CD14-positive monocyte (primary cell): ENCODE results near the gene SH3BP4. TPM values are rescaled to one million over a fixed set of nuclear protein-coding genes. Genes with fewer than 3 reads are reported as not detected.

ENCODE experiments used
- DNase-seq, 3 donors: peaks; one replicate each; pipeline ENCODE4 v3.0.0-alpha.2; 2011 to 2022
- H2AFZ ChIP-seq: 2 replicates; pipeline ENCODE4 v1.6.0; 2012; ENCODE audit warnings: mild to moderate bottlenecking, low read depth, low read length, inconsistent platforms; ENCODE audit not compliant: insufficient read depth, poor library complexity, severe bottlenecking
- H3K27ac ChIP-seq, 2 donors: 1 replicate in 1 of 2; 2 replicates in 1 of 2; pipeline ENCODE4 v1.5.1; 2012 to 2013; ENCODE audit warnings: low read length in 2 of 2, control low read depth in 1 of 2, inconsistent platforms in 1 of 2, low read depth in 1 of 2, mild to moderate bottlenecking in 1 of 2
- H3K27me3 ChIP-seq, 2 donors: one replicate each; pipeline versions ENCODE4 v1.6.0 to v1.6.1; 2011 to 2013; ENCODE audit warnings: low read length in 2 of 2; ENCODE audit not compliant: control insufficient read depth in 2 of 2, insufficient read depth in 2 of 2
- H3K36me3 ChIP-seq, 2 donors: replicated peaks in 1 of 2; 1 replicate in 1 of 2; 2 replicates in 1 of 2; pipeline versions ENCODE4 v1.5.1 to v1.6.1; 2012 to 2013; ENCODE audit warnings: low read length in 2 of 2, control low read depth in 1 of 2, inconsistent platforms in 1 of 2, mild to moderate bottlenecking in 1 of 2; ENCODE audit not compliant: insufficient read depth in 2 of 2, control insufficient read depth in 1 of 2
- H3K4me1 ChIP-seq, 2 donors: 1 replicate in 1 of 2; 2 replicates in 1 of 2; pipeline versions ENCODE4 v1.5.1 to v1.6.1; 2012 to 2013; ENCODE audit warnings: low read length in 2 of 2, control low read depth in 1 of 2, inconsistent platforms in 1 of 2, mild to moderate bottlenecking in 1 of 2, moderate library complexity in 1 of 2; ENCODE audit not compliant: insufficient read depth in 2 of 2, control insufficient read depth in 1 of 2
- H3K4me2 ChIP-seq: replicated peaks from 2 replicates; pipeline ENCODE3; 2012; ENCODE audit warnings: low read length, moderate library complexity, mild to moderate bottlenecking; ENCODE audit not compliant: poor library complexity, severe bottlenecking; ENCODE audit errors: extremely low read depth
- H3K4me3 ChIP-seq, 3 experiments: fragments of 200-600 bp in 1 of 3; sonication (generic) in 1 of 3; replicated peaks in 1 of 3; 1 replicate in 2 of 3; 2 replicates in 1 of 3; pipeline ENCODE4 v1.5.1; 2011 to 2013; ENCODE audit warnings: low read length in 3 of 3, mild to moderate bottlenecking in 3 of 3, control low read depth in 2 of 3, low read depth in 2 of 3, inconsistent platforms in 1 of 3, moderate library complexity in 1 of 3
- H3K79me2 ChIP-seq: 2 replicates; pipeline ENCODE4 v1.6.0; 2012; ENCODE audit warnings: mild to moderate bottlenecking, control low read depth, inconsistent platforms, low read length, moderate library complexity; ENCODE audit not compliant: insufficient read depth
- H3K9ac ChIP-seq: 2 replicates; pipeline ENCODE4 v1.6.0; 2017; ENCODE audit warnings: low read length, mild to moderate bottlenecking; ENCODE audit not compliant: insufficient read depth, poor library complexity, severe bottlenecking
- H3K9me3 ChIP-seq, 2 donors: replicated peaks in 1 of 2; 1 replicate in 1 of 2; 2 replicates in 1 of 2; pipeline versions ENCODE4 v1.5.1 to v1.6.1; 2012 to 2013; ENCODE audit warnings: low read length in 2 of 2, control low read depth in 1 of 2; ENCODE audit not compliant: control insufficient read depth in 1 of 2, insufficient read depth in 1 of 2
- H4K20me1 ChIP-seq: 2 replicates; pipeline ENCODE4 v1.6.0; 2012; ENCODE audit warnings: mild to moderate bottlenecking, low read length, control low read depth, moderate library complexity; ENCODE audit not compliant: insufficient read depth
- H3K27ac Mint-ChIP-seq, 7 donors: one replicate each; pipeline ENCODE4 v1.8.0; 2020; ENCODE audit warnings: mild to moderate bottlenecking in 7 of 7, mixed read lengths in 7 of 7, moderate library complexity in 6 of 7, inconsistent platforms in 2 of 7
- H3K27me3 Mint-ChIP-seq, 3 donors: one replicate each; pipeline ENCODE4 v1.8.0; 2021 to 2022; ENCODE audit warnings: low read depth in 3 of 3, mild to moderate bottlenecking in 3 of 3, mixed read lengths in 3 of 3, moderate library complexity in 3 of 3, inconsistent platforms in 1 of 3
- H3K36me3 Mint-ChIP-seq, 2 donors: one replicate each; pipeline ENCODE4 v1.8.0; 2020; ENCODE audit warnings: mixed read lengths in 2 of 2, inconsistent platforms in 1 of 2, mild to moderate bottlenecking in 1 of 2
- H3K4me1 Mint-ChIP-seq: one replicate; pipeline ENCODE4 v1.8.0; 2020; ENCODE audit warnings: mild to moderate bottlenecking, mixed read lengths
- H3K4me3 Mint-ChIP-seq, 2 donors: one replicate each; pipeline ENCODE4 v1.8.0; 2020; ENCODE audit warnings: mild to moderate bottlenecking in 2 of 2, mixed read lengths in 2 of 2, moderate library complexity in 1 of 2
- H3K9me3 Mint-ChIP-seq, 7 donors: one replicate each; pipeline ENCODE4 v1.8.0; 2020 to 2022; ENCODE audit warnings: mixed read lengths in 7 of 7, mild to moderate bottlenecking in 6 of 7, moderate library complexity in 6 of 7, inconsistent platforms in 2 of 7
- WGBS: methylation state at CpG from one replicate; pipeline ENCODE4 v1.1.5; 2013; ENCODE audit warnings: missing lambda C conversion rate; ENCODE audit not compliant: insufficient coverage; 5-methylcytosine and 5-hydroxymethylcytosine counted together
- intact Hi-C, 2 donors: fragments of 100-400 bp; cut with micrococcal nuclease; formaldehyde crosslinking; loops; one replicate each; pipeline versions ENCODE4 v1.15.0 to v1.15.1; 2023
- polyA plus RNA-seq, 3 donors: library from polyadenylated mRNA; depleted of rRNA in 1 of 3; unstranded in 2 of 3; stranded (reverse) in 1 of 3; fragments of 300-500 nt in 2 of 3; fragments of >200 nt in 1 of 3; fragmentation: Illumina TruSeq in 2 of 3; gene quantifications; 1 replicate in 2 of 3; 2 replicates in 1 of 3; pipeline ENCODE4 v1.2.3, GENCODE V29; 2012 to 2021
- TF ChIP-seq, protein P1 (sequence below): fragments of 200-600 bp; IDR thresholded peaks from one replicate; pipeline ENCODE4 v1.8.0; 2022; ENCODE audit warnings: antibody characterized with exemption, mild to moderate bottlenecking

SH3BP4 gene
- polyA plus RNA-seq, 3 donors, result 0.66 to 1.6 (median 1.3) TPM

DNA sequence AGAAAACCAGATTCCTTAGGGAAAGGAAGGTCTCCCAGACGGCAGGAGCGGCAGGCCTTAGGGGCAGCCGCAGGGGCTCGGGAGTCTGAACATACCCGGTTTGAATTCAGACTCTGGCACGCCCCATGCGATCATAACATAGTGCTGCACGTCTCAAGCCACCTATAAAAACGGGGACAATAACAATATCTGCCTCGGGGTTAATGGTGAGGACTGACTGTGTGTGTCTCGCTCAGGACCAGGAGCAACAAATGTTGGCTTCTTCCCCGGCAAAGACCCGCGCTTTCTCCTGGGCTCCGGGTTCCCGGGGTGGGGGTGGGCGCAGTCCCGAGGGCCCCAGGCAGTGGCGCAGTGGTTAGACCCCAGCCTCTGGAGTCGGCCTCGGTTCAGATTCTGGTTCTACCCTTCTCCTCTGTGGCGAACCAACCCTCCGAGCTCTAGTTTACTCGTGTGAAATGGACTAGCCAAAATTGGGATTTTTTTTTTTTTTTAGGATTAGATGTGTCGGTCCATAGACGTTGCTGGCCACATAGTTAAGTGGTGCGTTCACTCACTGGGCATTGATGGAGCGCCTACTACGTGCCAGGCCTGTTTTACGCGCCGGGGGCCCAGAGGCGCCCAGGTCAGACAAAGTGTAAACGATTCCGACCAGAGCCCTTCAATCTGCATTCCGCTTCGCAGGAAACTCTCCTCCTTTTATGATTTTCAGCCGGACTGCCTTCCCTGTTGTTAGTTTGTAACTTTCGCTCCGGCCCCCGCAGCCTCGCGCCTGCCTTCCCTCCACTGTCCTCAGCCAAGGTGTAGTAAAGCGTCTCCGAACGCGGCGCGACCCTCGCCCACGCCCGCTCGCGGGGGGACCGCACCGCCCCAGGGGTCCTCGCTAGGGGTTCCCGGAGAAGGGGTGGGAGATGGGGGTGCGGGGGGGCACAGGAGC lies 820 bp upstream of the SH3BP4 start:
- H3K9me3 Mint-ChIP-seq, result peaks cover 0 to 16% (median 6%) of the 10 kb centered on the region in 7 donors
- H3K27me3 Mint-ChIP-seq, result peaks cover 66 to 76% (median 67%) of the 10 kb centered on the region in 3 donors
- peak overlapping the region; percentile 25 for H2AFZ ChIP-seq
- H3K27me3 ChIP-seq, result peaks cover 39 to 57% of the 10 kb centered on the region in 2 donors
- H3K4me3 Mint-ChIP-seq, result peak overlapping the region; percentile 85 to 95
- no peak for DNase-seq
- no peaks in the 10 kb centered on the region for H3K79me2 ChIP-seq
- no peak overlapping the region for H3K27ac ChIP-seq
- H3K4me1 ChIP-seq, result peaks cover 16 to 27% of the 10 kb centered on the region in 2 donors
- H3K36me3 ChIP-seq, result no peaks in the 10 kb centered on the region
- H4K20me1 ChIP-seq, result no peaks in the 10 kb centered on the region
- TF ChIP-seq, protein P1, sequence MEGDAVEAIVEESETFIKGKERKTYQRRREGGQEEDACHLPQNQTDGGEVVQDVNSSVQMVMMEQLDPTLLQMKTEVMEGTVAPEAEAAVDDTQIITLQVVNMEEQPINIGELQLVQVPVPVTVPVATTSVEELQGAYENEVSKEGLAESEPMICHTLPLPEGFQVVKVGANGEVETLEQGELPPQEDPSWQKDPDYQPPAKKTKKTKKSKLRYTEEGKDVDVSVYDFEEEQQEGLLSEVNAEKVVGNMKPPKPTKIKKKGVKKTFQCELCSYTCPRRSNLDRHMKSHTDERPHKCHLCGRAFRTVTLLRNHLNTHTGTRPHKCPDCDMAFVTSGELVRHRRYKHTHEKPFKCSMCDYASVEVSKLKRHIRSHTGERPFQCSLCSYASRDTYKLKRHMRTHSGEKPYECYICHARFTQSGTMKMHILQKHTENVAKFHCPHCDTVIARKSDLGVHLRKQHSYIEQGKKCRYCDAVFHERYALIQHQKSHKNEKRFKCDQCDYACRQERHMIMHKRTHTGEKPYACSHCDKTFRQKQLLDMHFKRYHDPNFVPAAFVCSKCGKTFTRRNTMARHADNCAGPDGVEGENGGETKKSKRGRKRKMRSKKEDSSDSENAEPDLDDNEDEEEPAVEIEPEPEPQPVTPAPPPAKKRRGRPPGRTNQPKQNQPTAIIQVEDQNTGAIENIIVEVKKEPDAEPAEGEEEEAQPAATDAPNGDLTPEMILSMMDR, result no peak
- peaks cover 26% of the 10 kb centered on the region for H3K4me1 Mint-ChIP-seq
- intact Hi-C loops, result no loop called here
- H3K9ac ChIP-seq, result peak overlapping the region; percentile 40
- peaks cover 7 to 13% of the 10 kb centered on the region in 2 donors for H3K36me3 Mint-ChIP-seq
- peak overlapping the region; percentile 29 to 77 (median 37) for H3K4me3 ChIP-seq
- WGBS, result 11% methylated on average over 33 of the region's 59 CpGs
- peak overlapping the region; percentile 86 for H3K4me2 ChIP-seq
- H3K27ac Mint-ChIP-seq, result peak overlapping the region in 1 of 7 donors; percentile 22
- H3K9me3 ChIP-seq, result peaks cover 0 to 7% of the 10 kb centered on the region in 2 donors

DNA sequence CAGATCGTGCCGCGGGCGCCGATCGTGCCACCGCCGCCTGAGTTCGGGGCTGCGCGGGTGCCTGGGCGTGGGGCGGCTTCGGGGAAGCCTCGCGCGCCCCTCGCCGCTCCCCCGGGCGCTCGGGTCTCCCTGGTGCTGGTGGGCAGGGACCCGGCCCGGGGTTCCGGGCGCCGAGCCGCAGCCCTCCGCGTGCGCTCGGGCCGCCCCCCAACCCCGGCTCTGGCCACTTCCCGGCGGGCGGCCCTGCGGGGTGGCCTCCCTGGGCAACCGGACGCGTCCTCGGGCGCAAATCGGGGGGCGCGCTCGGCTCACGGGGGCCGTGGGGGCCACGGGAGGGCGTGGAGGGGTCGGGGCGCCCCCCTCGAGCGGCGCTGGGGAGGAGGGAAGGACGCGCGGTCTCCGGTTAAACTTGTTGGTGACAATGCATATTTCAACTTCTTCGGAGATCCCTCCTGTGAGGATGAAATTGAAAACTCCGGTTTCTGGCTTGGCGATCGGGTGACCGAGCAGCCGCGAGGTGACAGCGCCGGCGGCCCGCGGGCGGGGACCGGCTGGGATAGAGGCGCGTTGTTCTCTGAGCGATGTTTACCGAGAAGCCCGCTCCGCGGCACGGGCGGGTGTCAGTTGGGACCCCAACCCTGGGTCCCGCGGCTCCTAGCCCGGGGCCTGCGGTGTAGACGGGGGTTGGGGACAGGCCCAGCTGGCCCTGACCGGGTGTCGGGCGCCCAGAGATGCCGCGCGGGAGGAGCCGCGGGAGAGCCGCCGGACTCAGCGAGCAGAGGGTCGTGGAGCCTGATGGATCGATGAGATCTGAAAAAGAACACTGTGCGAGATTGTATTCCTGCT lies 676 bp downstream of the SH3BP4 start:
- peak in 2 of 3 donors; percentile 11 to 17 for DNase-seq
- peaks cover 7 to 13% of the 10 kb centered on the region in 2 donors for H3K36me3 Mint-ChIP-seq

More for the DNA sequence above, 676 bp downstream of the SH3BP4 start:
- no peaks in the 10 kb centered on the region for H4K20me1 ChIP-seq
- H2AFZ ChIP-seq, result peak overlapping the region; percentile 72
- no peak overlapping the region for H3K27ac ChIP-seq
- no peak overlapping the region for H3K27ac Mint-ChIP-seq
- H3K9me3 ChIP-seq, result peaks cover 0 to 7% of the 10 kb centered on the region in 2 donors
- peak overlapping the region; percentile 82 to 92 for H3K4me3 Mint-ChIP-seq
- H3K36me3 ChIP-seq, result no peaks in the 10 kb centered on the region
- H3K27me3 Mint-ChIP-seq, result peaks cover 63 to 76% (median 67%) of the 10 kb centered on the region in 3 donors
- no peaks in the 10 kb centered on the region for H3K79me2 ChIP-seq
- intact Hi-C loops, result no loop called here
- H3K4me1 Mint-ChIP-seq, result peaks cover 26% of the 10 kb centered on the region
- H3K4me1 ChIP-seq, result peaks cover 16 to 27% of the 10 kb centered on the region in 2 donors
- WGBS, result under 1% methylated on average over 101 of the region's 102 CpGs
- peak overlapping the region; percentile 72 for H3K4me2 ChIP-seq
- TF ChIP-seq, protein P1, result no peak
- peak overlapping the region; percentile 12 to 70 (median 30) for H3K4me3 ChIP-seq
- H3K9me3 Mint-ChIP-seq, result peaks cover 0 to 16% (median 6%) of the 10 kb centered on the region in 7 donors
- peak overlapping the region; percentile 60 for H3K9ac ChIP-seq
- H3K27me3 ChIP-seq, result peaks cover 37 to 57% of the 10 kb centered on the region in 2 donors
